Activated T-cell treated with anti-CD3 and anti-CD28 coated beads, Interleukin-2, amount 50 U/mL, for 4 hours (primary cell): Measurements from ENCODE around the gene NFIX. TPM values are rescaled to one million over a fixed set of nuclear protein-coding genes. Genes with fewer than 3 reads are reported as not detected.

ENCODE experiments used
- ATAC-seq, 2 donors: fragments of 200-7000 bp; cut with Tn5 transposase; one replicate each; pipeline ENCODE4 v1.10.0; 2021
- DNase-seq: peaks from one replicate; pipeline ENCODE4 v3.0.0-alpha.2; 2020
- H3K27me3 Mint-ChIP-seq: one replicate; pipeline ENCODE4 v1.8.0; 2021; ENCODE audit warnings: low read depth, mixed read lengths
- H3K36me3 Mint-ChIP-seq: one replicate; pipeline ENCODE4 v1.8.0; 2022; ENCODE audit warnings: mixed read lengths; ENCODE audit not compliant: insufficient read depth
- H3K4me1 Mint-ChIP-seq: one replicate; pipeline ENCODE4 v1.8.0; 2021; ENCODE audit warnings: low read depth, mixed read lengths
- H3K4me3 Mint-ChIP-seq: one replicate; pipeline ENCODE4 v1.8.0; 2021; ENCODE audit warnings: mild to moderate bottlenecking, moderate library complexity, mixed read lengths
- H3K9me3 Mint-ChIP-seq: one replicate; pipeline ENCODE4 v1.8.0; 2021; ENCODE audit warnings: mixed read lengths
- total RNA-seq, 3 donors: library from RNA; stranded (reverse); gene quantifications; one replicate each; pipeline ENCODE4 v1.2.1, GENCODE V29; 2021

The NFIX gene
- total RNA-seq, 3 donors from 2014 or later = 11.1 to 20.4 (median 16.1) TPM

GRCh38 chr19:13014101-13014920 is 19.0 kb downstream of the NFIX start:
- peaks cover 22% of the 10 kb centered on the region for H3K4me1 Mint-ChIP-seq
- DNase-seq = no peak

GRCh38 chr19:13014921-13015280 is 19.6 kb downstream of the NFIX start:
- Mint-ChIP-seq H3K4me3 (no peak overlapping the region), H3K36me3 (no peaks in the 10 kb centered on the region), H3K27me3 (peaks cover 64% of the 10 kb centered on the region), H3K4me1 (peaks cover 22% of the 10 kb centered on the region), H3K9me3 (no peaks in the 10 kb centered on the region)
- ATAC-seq = no peak
- DNase-seq = no peak

More at GRCh38 chr19:13014101-13014920, 19.0 kb downstream of the NFIX start:
- Mint-ChIP-seq H3K9me3 (no peaks in the 10 kb centered on the region), H3K27me3 (peaks cover 67% of the 10 kb centered on the region), H3K36me3 (no peaks in the 10 kb centered on the region), H3K4me3 (peak overlapping the region; percentile 83)
- ATAC-seq = no peak

GRCh38 chr19:13015361-13016223 is 20.3 kb downstream of the NFIX start:
- Mint-ChIP-seq H3K36me3 (no peaks in the 10 kb centered on the region), H3K4me3 (no peak overlapping the region)
- no peak for ATAC-seq

GRCh38 chr19:13016245-13016627 is 21.0 kb downstream of the NFIX start:
- Mint-ChIP-seq H3K4me3 (no peak overlapping the region), H3K36me3 (no peaks in the 10 kb centered on the region), H3K9me3 (no peaks in the 10 kb centered on the region), H3K27me3 (peaks cover 55% of the 10 kb centered on the region), H3K4me1 (peaks cover 22% of the 10 kb centered on the region)
- no peak for DNase-seq
- no peak for ATAC-seq

More at GRCh38 chr19:13015361-13016223, 20.3 kb downstream of the NFIX start:
- no peaks in the 10 kb centered on the region for H3K9me3 Mint-ChIP-seq
- no peak for DNase-seq
- peaks cover 59% of the 10 kb centered on the region for H3K27me3 Mint-ChIP-seq
- H3K4me1 Mint-ChIP-seq = peaks cover 22% of the 10 kb centered on the region

- Mint-ChIP-seq H3K27me3 (peaks cover 49% of the 10 kb centered on the region), H3K9me3 (no peaks in the 10 kb centered on the region), H3K36me3 (no peaks in the 10 kb centered on the region), H3K4me1 (peaks cover 22% of the 10 kb centered on the region), H3K4me3 (no peak overlapping the region)
- ATAC-seq (no peak), DNase-seq (no peak)
Observed at GRCh38 chr19:13016628-13017305, 21.5 kb downstream of the NFIX start.

- H3K4me1 Mint-ChIP-seq = peaks cover 24% of the 10 kb centered on the region
- no peaks in the 10 kb centered on the region for H3K36me3 Mint-ChIP-seq
- ATAC-seq (no peak), DNase-seq (no peak)
- H3K9me3 Mint-ChIP-seq = no peaks in the 10 kb centered on the region
- no peak overlapping the region for H3K4me3 Mint-ChIP-seq
- peaks cover 45% of the 10 kb centered on the region for H3K27me3 Mint-ChIP-seq
Observed at GRCh38 chr19:13017306-13018034, 22.2 kb downstream of the NFIX start.

- Mint-ChIP-seq H3K4me3 (no peak overlapping the region), H3K27me3 (peaks cover 42% of the 10 kb centered on the region), H3K4me1 (peaks cover 19% of the 10 kb centered on the region), H3K36me3 (no peaks in the 10 kb centered on the region), H3K9me3 (no peaks in the 10 kb centered on the region)
- DNase-seq = no peak
- no peak for ATAC-seq
Observed at GRCh38 chr19:13018035-13018914, 23.0 kb downstream of the NFIX start.

- ATAC-seq (no peak), DNase-seq (no peak)
- H3K4me3 Mint-ChIP-seq = no peak overlapping the region
- H3K36me3 Mint-ChIP-seq = peaks cover 2% of the 10 kb centered on the region
- H3K4me1 Mint-ChIP-seq = peaks cover 16% of the 10 kb centered on the region
- H3K27me3 Mint-ChIP-seq = peaks cover 40% of the 10 kb centered on the region
- no peaks in the 10 kb centered on the region for H3K9me3 Mint-ChIP-seq
Observed at GRCh38 chr19:13019332-13019731, 24.1 kb downstream of the NFIX start.

- no peak overlapping the region for H3K4me3 Mint-ChIP-seq
- no peak for DNase-seq
- peaks cover 39% of the 10 kb centered on the region for H3K27me3 Mint-ChIP-seq
- no peaks in the 10 kb centered on the region for H3K9me3 Mint-ChIP-seq
- H3K4me1 Mint-ChIP-seq = peaks cover 15% of the 10 kb centered on the region
- peaks cover 2% of the 10 kb centered on the region for H3K36me3 Mint-ChIP-seq
- no peak for ATAC-seq
Observed at GRCh38 chr19:13020002-13020414, 24.7 kb downstream of the NFIX start.

- Mint-ChIP-seq H3K9me3 (no peaks in the 10 kb centered on the region), H3K4me3 (peak overlapping the region; percentile 50), H3K36me3 (peaks cover 10% of the 10 kb centered on the region), H3K27me3 (peaks cover 40% of the 10 kb centered on the region), H3K4me1 (peaks cover 15% of the 10 kb centered on the region)
- ATAC-seq (no peak), DNase-seq (no peak)
Observed at GRCh38 chr19:13022111-13022858, 27.0 kb downstream of the NFIX start.

- Mint-ChIP-seq H3K4me1 (peaks cover 15% of the 10 kb centered on the region), H3K4me3 (peak overlapping the region; percentile 62), H3K27me3 (peaks cover 34% of the 10 kb centered on the region), H3K9me3 (no peaks in the 10 kb centered on the region), H3K36me3 (peaks cover 10% of the 10 kb centered on the region)
- no peak for DNase-seq
- peak in 1 of 2 donors; percentile 14 for ATAC-seq
Observed at GRCh38 chr19:13022859-13023636, 27.8 kb downstream of the NFIX start.

- ATAC-seq (no peak), DNase-seq (no peak)
- H3K4me3 Mint-ChIP-seq = peak overlapping the region; percentile 62
- H3K4me1 Mint-ChIP-seq = peaks cover 15% of the 10 kb centered on the region
- H3K27me3 Mint-ChIP-seq = peaks cover 34% of the 10 kb centered on the region
- H3K36me3 Mint-ChIP-seq = peaks cover 10% of the 10 kb centered on the region
- H3K9me3 Mint-ChIP-seq = no peaks in the 10 kb centered on the region
Observed at GRCh38 chr19:13023656-13024055, 28.4 kb downstream of the NFIX start.
